ENCODE data around the gene SETBP1.

SETBP1 gene

DNA sequence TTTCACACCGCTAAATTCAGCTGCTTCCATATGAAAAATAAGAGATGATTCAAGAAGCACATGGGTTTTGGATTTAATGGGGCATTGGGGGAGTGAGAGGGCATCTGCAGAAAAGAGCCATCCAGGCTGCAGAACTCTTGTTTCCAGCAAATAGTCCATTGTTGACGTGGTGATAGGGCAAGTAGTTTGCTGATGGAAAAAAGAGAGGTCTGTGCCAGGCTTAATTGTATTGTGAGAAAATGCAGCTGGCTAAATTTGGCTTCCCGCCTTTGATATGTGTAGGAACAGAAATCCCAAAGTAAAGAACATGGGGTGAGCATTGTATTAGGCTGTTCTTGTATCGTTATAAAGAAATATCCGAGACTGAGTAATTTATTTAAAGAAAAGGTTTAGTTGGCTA, 199.5 kb downstream of the SETBP1 start:
- Histone ChIP-seq H3K9me3 (ENCODE audit: insufficient read depth, low read depth, low read length) (peaks cover 2% of the 10 kb centered on the region), H3K4me1 (ENCODE audit: control insufficient read depth in 1 of 2, insufficient read depth in 2 of 2, low read length in 2 of 2) (no peaks in the 10 kb centered on the region), H3K36me3 (ENCODE audit: control insufficient read depth in 1 of 2, insufficient read depth in 2 of 2, low read length in 2 of 2) (no peaks in the 10 kb centered on the region), H2AFZ (ENCODE audit: insufficient read depth, low read length, poor library complexity) (no peak overlapping the region), H4K91ac (ENCODE audit: low read depth, low read length) (no peak overlapping the region), H3K4me2 (ENCODE audit: low read length) (no peak overlapping the region), H3K79me2 (ENCODE audit: control insufficient read depth, insufficient read depth, low read length, poor library complexity) (no peaks in the 10 kb centered on the region), H3K18ac (ENCODE audit: low read length) (no peak overlapping the region), H3K4me3 (ENCODE audit: low read depth, low read length) (no peak overlapping the region), H2BK120ac (ENCODE audit: insufficient read depth, low read length, poor library complexity) (no peak overlapping the region), H3K4ac (ENCODE audit: low read depth, low read length) (no peak overlapping the region), H2BK12ac (ENCODE audit: low read length) (no peak overlapping the region), H4K12ac (ENCODE audit: low read depth, low read length) (no peak overlapping the region), H3K79me1 (ENCODE audit: low read length) (no peaks in the 10 kb centered on the region), H2AK5ac (ENCODE audit: low read length) (no peak overlapping the region), H3K9ac (ENCODE audit: low read length) (no peak overlapping the region), H4K8ac (ENCODE audit: low read depth, low read length) (no peak overlapping the region), H3K23ac (ENCODE audit: low read length) (no peak overlapping the region), H3K27ac (ENCODE audit: low read depth, low read length) (no peak overlapping the region), H3K27me3 (ENCODE audit: insufficient read depth, low read length) (no peaks in the 10 kb centered on the region), H2BK5ac (ENCODE audit: low read depth, low read length, poor library complexity) (no peak overlapping the region), H3K14ac (ENCODE audit: low read length) (no peak overlapping the region)
- no peak for DNase-seq
- WGBS (ENCODE audit: extremely low coverage, insufficient coverage, insufficient read length) = no CpG with 5 or more reads among the region's 5 CpGs

GRCh38 chr18:44881461-44882162, 200.9 kb downstream of the SETBP1 start:
- H3K4me3 ChIP-seq (ENCODE audit: low read depth, low read length) = no peak overlapping the region
- H3K27ac ChIP-seq (ENCODE audit: low read depth, low read length) = no peak overlapping the region
- H3K18ac ChIP-seq (ENCODE audit: low read length) = no peak overlapping the region
- no peak overlapping the region for H2BK5ac ChIP-seq (ENCODE audit: low read depth, low read length, poor library complexity)
- no CpG with 5 or more reads among the region's 9 CpGs for WGBS (ENCODE audit: extremely low coverage, insufficient coverage, insufficient read length)
- H3K4me1 ChIP-seq (ENCODE audit: control insufficient read depth in 1 of 2, insufficient read depth in 2 of 2, low read length in 2 of 2) = no peaks in the 10 kb centered on the region
- no peak overlapping the region for H4K91ac ChIP-seq (ENCODE audit: low read depth, low read length)
- no peak overlapping the region for H2AK5ac ChIP-seq (ENCODE audit: low read length)
- H3K4ac ChIP-seq (ENCODE audit: low read depth, low read length) = no peak overlapping the region
- H3K79me1 ChIP-seq (ENCODE audit: low read length) = no peaks in the 10 kb centered on the region
- no peak overlapping the region for H3K23ac ChIP-seq (ENCODE audit: low read length)
- H4K8ac ChIP-seq (ENCODE audit: low read depth, low read length) = no peak overlapping the region
- no peak overlapping the region for H2BK12ac ChIP-seq (ENCODE audit: low read length)
- no peak overlapping the region for H2BK120ac ChIP-seq (ENCODE audit: insufficient read depth, low read length, poor library complexity)
- DNase-seq = no peak
- no peak overlapping the region for H4K12ac ChIP-seq (ENCODE audit: low read depth, low read length)
- no peak overlapping the region for H3K9ac ChIP-seq (ENCODE audit: low read length)
- no peaks in the 10 kb centered on the region for H3K79me2 ChIP-seq (ENCODE audit: control insufficient read depth, insufficient read depth, low read length, poor library complexity)
- no peaks in the 10 kb centered on the region for H3K36me3 ChIP-seq (ENCODE audit: control insufficient read depth in 1 of 2, insufficient read depth in 2 of 2, low read length in 2 of 2)
- peaks cover 2% of the 10 kb centered on the region for H3K9me3 ChIP-seq (ENCODE audit: insufficient read depth, low read depth, low read length)
- H3K27me3 ChIP-seq (ENCODE audit: insufficient read depth, low read length) = no peaks in the 10 kb centered on the region
- no peak overlapping the region for H2AFZ ChIP-seq (ENCODE audit: insufficient read depth, low read length, poor library complexity)
- H3K4me2 ChIP-seq (ENCODE audit: low read length) = no peak overlapping the region
- H3K14ac ChIP-seq (ENCODE audit: low read length) = no peak overlapping the region

DNA sequence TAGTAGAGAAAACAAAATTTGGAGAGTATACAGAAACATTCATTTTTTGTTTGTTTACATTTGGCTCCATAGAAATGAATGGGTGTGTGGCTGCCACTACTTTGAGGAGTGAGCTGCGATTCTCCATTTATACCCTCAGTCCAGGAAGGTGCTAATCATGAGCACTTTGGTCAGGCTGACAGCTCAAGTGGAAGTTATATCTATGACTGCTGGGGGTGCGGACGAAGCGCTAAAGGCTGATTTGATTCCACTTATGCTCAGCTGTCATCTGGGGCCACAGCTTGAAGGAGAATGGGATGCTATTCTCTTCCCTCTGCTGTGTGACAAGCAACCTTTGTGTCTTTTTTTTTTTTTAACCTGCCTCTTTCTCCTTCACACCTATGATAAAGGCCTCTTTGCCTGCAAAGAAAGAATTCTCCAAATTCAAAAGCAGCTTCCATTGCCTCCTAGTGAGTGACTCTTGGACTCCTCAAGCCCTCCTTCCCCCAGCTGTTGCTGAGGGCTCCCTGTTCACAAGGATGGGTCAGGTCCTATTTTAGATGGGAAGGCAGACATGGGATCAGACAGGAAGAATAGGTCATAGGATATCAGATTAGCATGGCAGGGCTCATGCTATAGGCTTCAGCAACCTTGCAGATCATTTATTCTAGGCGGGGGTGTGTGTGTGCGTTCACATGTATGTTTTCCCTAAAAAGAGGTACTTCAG, 201.6 kb downstream of the SETBP1 start:
- Histone ChIP-seq H3K79me2 (ENCODE audit: control insufficient read depth, insufficient read depth, low read length, poor library complexity) (no peaks in the 10 kb centered on the region), H3K4ac (ENCODE audit: low read depth, low read length) (no peak overlapping the region), H4K12ac (ENCODE audit: low read depth, low read length) (no peak overlapping the region), H3K4me3 (ENCODE audit: low read depth, low read length) (no peak overlapping the region), H2AFZ (ENCODE audit: insufficient read depth, low read length, poor library complexity) (no peak overlapping the region), H3K9me3 (ENCODE audit: insufficient read depth, low read depth, low read length) (peaks cover 2% of the 10 kb centered on the region), H3K36me3 (ENCODE audit: control insufficient read depth in 1 of 2, insufficient read depth in 2 of 2, low read length in 2 of 2) (no peaks in the 10 kb centered on the region), H3K18ac (ENCODE audit: low read length) (no peak overlapping the region), H2AK5ac (ENCODE audit: low read length) (no peak overlapping the region), H3K9ac (ENCODE audit: low read length) (no peak overlapping the region), H4K91ac (ENCODE audit: low read depth, low read length) (no peak overlapping the region), H3K27me3 (ENCODE audit: insufficient read depth, low read length) (no peaks in the 10 kb centered on the region), H2BK12ac (ENCODE audit: low read length) (no peak overlapping the region), H3K27ac (ENCODE audit: low read depth, low read length) (no peak overlapping the region), H2BK5ac (ENCODE audit: low read depth, low read length, poor library complexity) (no peak overlapping the region), H3K4me2 (ENCODE audit: low read length) (no peak overlapping the region), H3K79me1 (ENCODE audit: low read length) (no peaks in the 10 kb centered on the region), H4K8ac (ENCODE audit: low read depth, low read length) (no peak overlapping the region), H2BK120ac (ENCODE audit: insufficient read depth, low read length, poor library complexity) (no peak overlapping the region), H3K4me1 (ENCODE audit: control insufficient read depth in 1 of 2, insufficient read depth in 2 of 2, low read length in 2 of 2) (peaks cover 0 to 5% of the 10 kb centered on the region in 2 experiments), H3K23ac (ENCODE audit: low read length) (no peak overlapping the region), H3K14ac (ENCODE audit: low read length) (no peak overlapping the region)
- no peak for DNase-seq
- no CpG with 5 or more reads among the region's 6 CpGs for WGBS (ENCODE audit: extremely low coverage, insufficient coverage, insufficient read length)

DNA sequence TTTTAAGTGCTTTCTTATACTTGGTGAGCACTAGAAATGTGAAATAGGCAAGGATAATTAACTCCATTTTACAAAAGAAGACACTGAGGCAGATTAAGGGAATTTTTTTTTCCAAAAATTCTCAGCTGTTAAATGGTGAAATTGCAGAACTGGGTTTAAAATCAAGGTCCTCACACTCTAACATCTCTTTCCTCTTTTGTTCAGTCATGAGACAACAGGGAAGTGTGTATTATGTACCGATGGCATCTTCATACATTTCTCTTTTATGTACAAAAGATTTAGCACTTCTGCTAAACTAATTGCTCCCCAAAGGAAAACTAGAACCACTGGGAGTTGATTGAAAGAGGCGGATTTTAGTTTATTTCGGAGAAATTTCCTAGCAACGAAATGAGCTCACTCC, 203.0 kb downstream of the SETBP1 start:
- Histone ChIP-seq H3K27me3 (ENCODE audit: insufficient read depth, low read length) (no peaks in the 10 kb centered on the region), H2BK5ac (ENCODE audit: low read depth, low read length, poor library complexity) (no peak overlapping the region), H3K79me1 (ENCODE audit: low read length) (no peaks in the 10 kb centered on the region), H2AFZ (ENCODE audit: insufficient read depth, low read length, poor library complexity) (no peak overlapping the region), H3K18ac (ENCODE audit: low read length) (no peak overlapping the region), H3K14ac (ENCODE audit: low read length) (no peak overlapping the region), H2AK5ac (ENCODE audit: low read length) (no peak overlapping the region), H3K79me2 (ENCODE audit: control insufficient read depth, insufficient read depth, low read length, poor library complexity) (no peaks in the 10 kb centered on the region), H3K36me3 (ENCODE audit: control insufficient read depth in 1 of 2, insufficient read depth in 2 of 2, low read length in 2 of 2) (no peaks in the 10 kb centered on the region), H2BK12ac (ENCODE audit: low read length) (no peak overlapping the region), H4K8ac (ENCODE audit: low read depth, low read length) (no peak overlapping the region), H3K9me3 (ENCODE audit: insufficient read depth, low read depth, low read length) (peaks cover 2% of the 10 kb centered on the region), H3K4me2 (ENCODE audit: low read length) (no peak overlapping the region), H3K23ac (ENCODE audit: low read length) (no peak overlapping the region), H2BK120ac (ENCODE audit: insufficient read depth, low read length, poor library complexity) (no peak overlapping the region), H3K4me3 (ENCODE audit: low read depth, low read length) (no peak overlapping the region), H4K12ac (ENCODE audit: low read depth, low read length) (no peak overlapping the region), H4K91ac (ENCODE audit: low read depth, low read length) (no peak overlapping the region), H3K4ac (ENCODE audit: low read depth, low read length) (no peak overlapping the region), H3K4me1 (ENCODE audit: control insufficient read depth in 1 of 2, insufficient read depth in 2 of 2, low read length in 2 of 2) (peaks cover 0 to 7% of the 10 kb centered on the region in 2 experiments), H3K27ac (ENCODE audit: low read depth, low read length) (no peak overlapping the region), H3K9ac (ENCODE audit: low read length) (no peak overlapping the region)
- no CpG with 5 or more reads among the region's 4 CpGs for WGBS (ENCODE audit: extremely low coverage, insufficient coverage, insufficient read length)
- no peak for DNase-seq
